ENCODE measurements around the gene XRN1.
"Not testable (repeated sequence)": the region's sequence is repeated elsewhere in the genome, so short reads cannot be mapped to it uniquely, and the experiment has no call there.

The XRN1 gene

DNA sequence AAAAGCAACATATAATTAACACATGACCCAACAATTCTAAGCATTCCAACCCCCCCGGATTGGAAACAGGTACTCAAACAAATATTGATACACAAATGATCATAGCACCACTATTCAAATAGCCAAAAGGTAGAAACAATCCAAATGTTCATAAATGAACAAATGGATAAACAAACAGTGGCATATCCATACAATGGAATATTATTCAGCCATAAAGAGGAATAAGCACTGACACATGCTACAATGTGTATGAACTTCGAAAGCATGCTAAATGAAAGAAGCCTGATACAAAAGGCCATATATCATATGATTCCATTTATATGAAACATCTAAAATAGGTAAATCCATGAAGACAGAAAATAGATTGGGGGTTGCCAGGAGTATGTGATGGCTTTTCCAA, 62.8 kb downstream of the XRN1 start:
- Histone ChIP-seq H3K9me3 (ENCODE audit: control insufficient read depth, low read length) (no peaks in the 10 kb centered on the region), H3K36me3 (ENCODE audit: control insufficient read depth, insufficient read depth, low read length) (peaks cover 39% of the 10 kb centered on the region), H3K27me3 (replicated peaks; ENCODE audit: control insufficient read depth, insufficient read depth, low read length, poor library complexity, severe bottlenecking) (no peaks in the 10 kb centered on the region), H3K4me3 (ENCODE audit: insufficient read depth, low read depth, low read length, poor library complexity, severe bottlenecking) (no peak overlapping the region), H3K4me1 (ENCODE audit: control insufficient read depth, insufficient read depth, low read length, poor library complexity, severe bottlenecking) (no peaks in the 10 kb centered on the region), H3K27ac (ENCODE audit: insufficient read depth, low read length, poor library complexity, severe bottlenecking) (no peak overlapping the region)
- no peak for DNase-seq

DNA sequence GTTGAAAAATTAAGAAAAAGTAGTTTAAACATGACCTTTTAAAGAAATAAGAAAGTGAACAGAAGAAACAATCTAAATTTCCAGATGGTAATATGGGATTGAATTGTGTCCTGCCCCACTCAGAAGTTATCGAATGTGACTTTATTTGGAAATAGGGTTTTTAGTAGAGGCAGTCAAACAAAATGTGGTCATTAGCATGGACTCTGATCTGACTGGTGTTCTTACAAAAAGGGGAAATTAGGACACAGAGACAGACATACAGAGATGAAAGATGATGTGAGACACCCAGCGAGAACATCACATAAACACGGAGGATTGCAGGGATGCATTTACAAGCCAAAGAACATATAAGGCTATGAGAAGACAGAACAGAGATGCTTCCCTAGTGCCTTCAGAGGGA, 73.2 kb downstream of the XRN1 start:
- Histone ChIP-seq H3K27ac (ENCODE audit: insufficient read depth, low read length, poor library complexity, severe bottlenecking) (no peak overlapping the region), H3K9me3 (ENCODE audit: control insufficient read depth, low read length) (no peaks in the 10 kb centered on the region), H3K4me1 (ENCODE audit: control insufficient read depth, insufficient read depth, low read length, poor library complexity, severe bottlenecking) (no peaks in the 10 kb centered on the region), H3K36me3 (ENCODE audit: control insufficient read depth, insufficient read depth, low read length) (peaks cover 35% of the 10 kb centered on the region), H3K27me3 (replicated peaks; ENCODE audit: control insufficient read depth, insufficient read depth, low read length, poor library complexity, severe bottlenecking) (no peaks in the 10 kb centered on the region), H3K4me3 (ENCODE audit: insufficient read depth, low read depth, low read length, poor library complexity, severe bottlenecking) (no peak overlapping the region)
- no peak for DNase-seq

DNA sequence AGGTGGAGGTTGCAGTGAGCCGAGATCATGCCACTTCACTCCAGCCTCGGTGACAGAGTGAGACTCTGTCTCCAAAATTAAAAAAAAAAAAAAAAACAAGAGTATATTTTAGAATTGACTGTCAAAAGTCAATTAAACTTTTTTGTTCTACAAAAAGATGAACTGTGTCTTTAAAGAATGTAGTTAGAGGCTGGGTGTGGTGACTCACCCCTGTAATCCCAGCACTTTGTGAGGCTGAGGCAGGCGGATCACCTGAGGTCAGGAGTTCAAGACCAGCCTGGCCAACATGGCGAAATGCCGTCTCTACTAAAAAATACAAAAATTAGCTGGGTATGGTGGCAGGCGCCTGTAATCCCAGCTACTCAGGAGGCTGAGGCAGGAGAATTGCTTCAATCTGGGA, 78.3 kb downstream of the XRN1 start:
- H3K4me1 ChIP-seq (ENCODE audit: control insufficient read depth, insufficient read depth, low read length, poor library complexity, severe bottlenecking); H3K27ac ChIP-seq (ENCODE audit: insufficient read depth, low read length, poor library complexity, severe bottlenecking); H3K9me3 ChIP-seq (ENCODE audit: control insufficient read depth, low read length); DNase-seq; H3K27me3 ChIP-seq (replicated peaks; ENCODE audit: control insufficient read depth, insufficient read depth, low read length, poor library complexity, severe bottlenecking); H3K4me3 ChIP-seq (ENCODE audit: insufficient read depth, low read depth, low read length, poor library complexity, severe bottlenecking): not testable (repeated sequence)
- peaks cover 28% of the 10 kb centered on the region for H3K36me3 ChIP-seq (ENCODE audit: control insufficient read depth, insufficient read depth, low read length)

DNA sequence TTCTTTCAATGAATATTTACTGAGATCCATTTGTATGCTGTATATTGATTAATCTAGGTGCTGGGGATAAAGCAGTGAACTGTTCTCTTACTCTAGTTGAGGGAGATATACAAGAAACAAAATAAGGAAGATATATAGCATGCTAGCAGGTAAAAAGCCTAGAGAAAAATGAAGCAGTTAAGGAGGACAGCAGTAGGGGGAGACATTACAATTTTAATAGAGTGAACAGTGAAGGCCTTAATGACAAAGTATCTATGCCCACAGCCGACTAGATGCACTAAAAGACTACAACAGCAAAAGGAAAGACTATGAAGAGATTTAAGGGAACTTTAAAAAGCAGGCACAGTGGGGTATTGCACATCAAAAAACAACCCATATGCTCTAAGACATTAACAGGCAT, 81.4 kb downstream of the XRN1 start:
- no peak for DNase-seq
- no peaks in the 10 kb centered on the region for H3K27me3 ChIP-seq (replicated peaks; ENCODE audit: control insufficient read depth, insufficient read depth, low read length, poor library complexity, severe bottlenecking)
- no peak overlapping the region for H3K4me3 ChIP-seq (ENCODE audit: insufficient read depth, low read depth, low read length, poor library complexity, severe bottlenecking)
- peaks cover 42% of the 10 kb centered on the region for H3K36me3 ChIP-seq (ENCODE audit: control insufficient read depth, insufficient read depth, low read length)
- no peaks in the 10 kb centered on the region for H3K4me1 ChIP-seq (ENCODE audit: control insufficient read depth, insufficient read depth, low read length, poor library complexity, severe bottlenecking)
- no peak overlapping the region for H3K27ac ChIP-seq (ENCODE audit: insufficient read depth, low read length, poor library complexity, severe bottlenecking)
- no peaks in the 10 kb centered on the region for H3K9me3 ChIP-seq (ENCODE audit: control insufficient read depth, low read length)

DNA sequence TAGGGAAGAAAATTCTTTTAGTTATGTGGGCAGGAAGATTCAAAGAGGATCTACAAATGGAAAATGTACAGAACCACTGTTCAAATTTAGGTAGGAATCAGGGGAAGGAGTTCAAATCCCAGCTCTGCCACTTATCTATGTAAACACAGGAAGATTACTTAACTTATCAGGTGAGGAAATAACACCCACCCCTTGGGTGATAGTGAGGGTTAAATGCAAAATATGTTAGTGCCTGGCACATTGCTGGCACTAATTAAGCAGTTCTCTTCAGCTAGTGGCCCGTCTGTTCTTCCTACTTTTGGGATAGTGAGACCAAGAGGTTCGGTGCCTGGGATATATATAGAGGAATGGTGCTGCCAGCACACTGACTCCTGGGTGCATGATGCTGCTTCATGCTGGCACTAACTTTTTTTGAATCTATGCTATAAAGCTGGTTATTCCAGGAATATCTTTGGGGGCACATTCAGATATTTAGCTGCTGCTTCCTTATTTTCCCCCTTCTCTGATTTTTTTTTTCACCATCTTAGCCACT, 83.8 kb downstream of the XRN1 start:
- Histone ChIP-seq H3K4me3 (ENCODE audit: insufficient read depth, low read depth, low read length, poor library complexity, severe bottlenecking) (no peak overlapping the region), H3K4me1 (ENCODE audit: control insufficient read depth, insufficient read depth, low read length, poor library complexity, severe bottlenecking) (no peaks in the 10 kb centered on the region), H3K36me3 (ENCODE audit: control insufficient read depth, insufficient read depth, low read length) (peaks cover 43% of the 10 kb centered on the region)

DNA sequence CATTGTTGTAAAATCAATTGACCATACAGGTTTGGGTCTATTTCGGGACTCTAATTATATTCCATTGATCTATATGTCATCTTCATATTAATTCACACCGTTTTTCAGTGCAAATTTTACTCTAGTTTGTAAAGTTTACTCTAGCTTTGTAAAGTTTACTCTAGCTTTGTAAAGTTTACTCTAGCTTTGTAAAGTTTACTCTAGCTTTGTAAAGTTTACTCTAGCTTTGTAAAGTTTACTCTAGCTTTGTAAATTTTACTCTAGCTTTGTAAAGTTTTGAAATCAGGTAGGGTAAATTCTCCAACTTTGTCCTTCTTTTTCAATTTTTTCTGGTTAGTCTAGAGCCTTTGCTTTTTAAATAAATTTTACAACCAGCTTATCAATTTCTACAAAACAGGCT, 84.4 kb downstream of the XRN1 start:
- H3K27me3 ChIP-seq (replicated peaks; ENCODE audit: control insufficient read depth, insufficient read depth, low read length, poor library complexity, severe bottlenecking); DNase-seq; H3K9me3 ChIP-seq (ENCODE audit: control insufficient read depth, low read length); H3K4me1 ChIP-seq (ENCODE audit: control insufficient read depth, insufficient read depth, low read length, poor library complexity, severe bottlenecking); H3K27ac ChIP-seq (ENCODE audit: insufficient read depth, low read length, poor library complexity, severe bottlenecking); H3K4me3 ChIP-seq (ENCODE audit: insufficient read depth, low read depth, low read length, poor library complexity, severe bottlenecking): not testable (repeated sequence)
- H3K36me3 ChIP-seq (ENCODE audit: control insufficient read depth, insufficient read depth, low read length) = peaks cover 42% of the 10 kb centered on the region

More for the DNA sequence above, 83.8 kb downstream of the XRN1 start:
- no peak for DNase-seq
- Histone ChIP-seq H3K27me3 (replicated peaks; ENCODE audit: control insufficient read depth, insufficient read depth, low read length, poor library complexity, severe bottlenecking) (no peaks in the 10 kb centered on the region), H3K9me3 (ENCODE audit: control insufficient read depth, low read length) (no peaks in the 10 kb centered on the region), H3K27ac (ENCODE audit: insufficient read depth, low read length, poor library complexity, severe bottlenecking) (no peak overlapping the region)

DNA sequence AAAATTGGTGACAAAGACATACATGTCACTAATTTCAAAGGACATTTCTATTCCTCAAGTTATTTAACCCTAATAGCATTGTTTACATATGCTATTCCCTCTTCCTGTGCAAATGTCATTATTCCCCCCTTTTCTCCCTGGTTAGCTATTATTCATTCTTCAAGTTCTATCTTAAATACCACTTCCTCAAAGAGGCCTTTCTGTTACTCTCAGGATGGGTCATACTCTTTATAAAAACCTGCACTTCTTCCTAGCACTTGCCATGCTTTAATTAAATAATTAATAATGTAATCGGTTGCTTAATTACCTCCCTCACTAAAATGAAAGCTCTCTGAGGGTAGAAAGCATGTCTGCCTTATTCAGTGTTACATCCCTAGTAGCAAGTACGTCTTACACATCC, 88.5 kb downstream of the XRN1 start:
- H3K36me3 ChIP-seq (ENCODE audit: control insufficient read depth, insufficient read depth, low read length) = peaks cover 69% of the 10 kb centered on the region
- no peaks in the 10 kb centered on the region for H3K4me1 ChIP-seq (ENCODE audit: control insufficient read depth, insufficient read depth, low read length, poor library complexity, severe bottlenecking)
- no peaks in the 10 kb centered on the region for H3K27me3 ChIP-seq (replicated peaks; ENCODE audit: control insufficient read depth, insufficient read depth, low read length, poor library complexity, severe bottlenecking)
- no peak for DNase-seq
- H3K27ac ChIP-seq (ENCODE audit: insufficient read depth, low read length, poor library complexity, severe bottlenecking) = no peak overlapping the region
- no peaks in the 10 kb centered on the region for H3K9me3 ChIP-seq (ENCODE audit: control insufficient read depth, low read length)
- H3K4me3 ChIP-seq (ENCODE audit: insufficient read depth, low read depth, low read length, poor library complexity, severe bottlenecking) = no peak overlapping the region

DNA sequence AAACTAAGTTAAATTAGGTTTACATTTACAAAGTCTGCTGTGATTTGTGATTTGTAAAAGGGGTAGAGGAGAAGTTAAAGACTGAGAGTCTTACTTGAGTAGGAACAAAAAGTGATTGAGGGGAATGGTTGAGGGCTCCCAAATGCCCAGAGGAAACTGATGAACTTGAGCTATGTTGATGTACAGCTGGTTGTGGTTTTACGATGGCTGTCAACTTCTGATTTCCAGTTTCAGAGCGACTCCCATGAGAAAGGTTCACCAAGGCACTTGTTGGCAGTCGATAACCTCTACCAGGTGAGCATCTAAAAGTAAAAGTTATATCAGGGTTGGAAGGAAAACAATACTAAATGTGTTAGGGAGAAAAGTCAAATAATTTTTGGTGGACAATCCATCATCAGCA, 91.0 kb downstream of the XRN1 start:
- Histone ChIP-seq H3K4me1 (ENCODE audit: control insufficient read depth, insufficient read depth, low read length, poor library complexity, severe bottlenecking) (no peaks in the 10 kb centered on the region), H3K27me3 (replicated peaks; ENCODE audit: control insufficient read depth, insufficient read depth, low read length, poor library complexity, severe bottlenecking) (no peaks in the 10 kb centered on the region), H3K4me3 (ENCODE audit: insufficient read depth, low read depth, low read length, poor library complexity, severe bottlenecking) (no peak overlapping the region), H3K9me3 (ENCODE audit: control insufficient read depth, low read length) (no peaks in the 10 kb centered on the region), H3K27ac (ENCODE audit: insufficient read depth, low read length, poor library complexity, severe bottlenecking) (no peak overlapping the region), H3K36me3 (ENCODE audit: control insufficient read depth, insufficient read depth, low read length) (peaks cover 70% of the 10 kb centered on the region)
- no peak for DNase-seq

DNA sequence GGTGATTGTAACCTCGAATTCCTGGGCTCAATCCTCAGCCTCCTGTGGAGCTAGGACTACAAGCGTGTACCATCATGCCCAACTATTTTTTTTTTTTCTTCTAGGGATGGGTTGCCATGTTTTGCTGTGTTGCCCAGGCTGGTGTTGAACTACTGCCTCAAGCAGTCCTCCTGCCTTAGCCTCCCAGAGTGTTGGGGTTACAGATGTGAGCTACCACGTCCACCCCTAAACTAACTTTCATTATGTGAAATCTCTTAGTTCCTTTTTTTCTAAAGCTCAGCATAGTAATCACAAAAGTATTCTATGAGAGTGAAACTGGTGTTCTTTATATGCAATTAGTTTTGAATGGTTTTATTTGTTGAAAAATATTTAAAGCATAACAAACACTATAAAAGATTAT, 92.1 kb downstream of the XRN1 start:
- Histone ChIP-seq H3K27me3 (replicated peaks; ENCODE audit: control insufficient read depth, insufficient read depth, low read length, poor library complexity, severe bottlenecking) (no peaks in the 10 kb centered on the region), H3K9me3 (ENCODE audit: control insufficient read depth, low read length) (no peaks in the 10 kb centered on the region), H3K4me1 (ENCODE audit: control insufficient read depth, insufficient read depth, low read length, poor library complexity, severe bottlenecking) (no peaks in the 10 kb centered on the region), H3K36me3 (ENCODE audit: control insufficient read depth, insufficient read depth, low read length) (peaks cover 72% of the 10 kb centered on the region), H3K27ac (ENCODE audit: insufficient read depth, low read length, poor library complexity, severe bottlenecking) (no peak overlapping the region), H3K4me3 (ENCODE audit: insufficient read depth, low read depth, low read length, poor library complexity, severe bottlenecking) (no peak overlapping the region)
- DNase-seq = no peak

DNA sequence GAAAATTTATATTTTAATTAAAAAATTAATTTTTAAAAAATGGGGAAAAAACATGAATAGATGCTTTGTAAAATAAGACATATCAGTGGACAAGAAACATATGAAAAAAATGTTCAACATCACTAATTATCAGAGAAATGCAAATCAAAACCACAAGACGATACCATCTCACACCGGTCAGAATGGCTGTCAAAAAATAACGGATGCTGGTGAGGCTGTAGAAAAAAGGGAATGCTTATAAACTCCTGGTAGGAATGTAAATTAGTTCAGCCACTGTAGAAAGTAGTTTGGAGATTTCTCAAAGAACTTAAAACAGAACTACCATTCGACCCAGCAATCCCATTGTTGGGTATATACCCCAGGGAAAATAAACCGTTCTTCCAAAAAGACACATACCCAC, 93.8 kb downstream of the XRN1 start:
- Histone ChIP-seq H3K4me3 (ENCODE audit: insufficient read depth, low read depth, low read length, poor library complexity, severe bottlenecking) (no peak overlapping the region), H3K9me3 (ENCODE audit: control insufficient read depth, low read length) (no peaks in the 10 kb centered on the region), H3K27me3 (replicated peaks; ENCODE audit: control insufficient read depth, insufficient read depth, low read length, poor library complexity, severe bottlenecking) (no peaks in the 10 kb centered on the region), H3K27ac (ENCODE audit: insufficient read depth, low read length, poor library complexity, severe bottlenecking) (no peak overlapping the region), H3K36me3 (ENCODE audit: control insufficient read depth, insufficient read depth, low read length) (peaks cover 75% of the 10 kb centered on the region), H3K4me1 (ENCODE audit: control insufficient read depth, insufficient read depth, low read length, poor library complexity, severe bottlenecking) (no peaks in the 10 kb centered on the region)
- no peak for DNase-seq

DNA sequence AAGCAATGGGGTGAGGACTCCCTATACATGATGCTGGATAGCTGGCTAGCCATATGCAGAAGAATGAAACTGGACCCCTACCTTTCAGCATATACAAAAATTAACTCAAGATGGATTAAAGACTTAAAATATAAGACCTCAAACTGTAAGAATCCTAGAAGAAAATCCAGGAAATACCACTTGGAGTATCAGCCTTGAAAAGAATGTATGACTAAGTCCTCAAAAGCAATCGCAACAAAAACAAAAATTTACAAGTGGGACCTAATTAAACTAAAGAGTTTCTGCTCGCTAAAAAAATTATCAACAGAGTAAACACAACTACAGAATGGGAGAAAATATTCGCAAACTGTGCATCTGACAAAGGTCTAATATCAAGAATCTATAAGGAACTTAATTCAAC, 94.3 kb downstream of the XRN1 start:
- DNase-seq = no peak
- Histone ChIP-seq H3K4me1 (ENCODE audit: control insufficient read depth, insufficient read depth, low read length, poor library complexity, severe bottlenecking) (no peaks in the 10 kb centered on the region), H3K4me3 (ENCODE audit: insufficient read depth, low read depth, low read length, poor library complexity, severe bottlenecking) (no peak overlapping the region), H3K27ac (ENCODE audit: insufficient read depth, low read length, poor library complexity, severe bottlenecking) (no peak overlapping the region), H3K9me3 (ENCODE audit: control insufficient read depth, low read length) (no peaks in the 10 kb centered on the region), H3K27me3 (replicated peaks; ENCODE audit: control insufficient read depth, insufficient read depth, low read length, poor library complexity, severe bottlenecking) (no peaks in the 10 kb centered on the region), H3K36me3 (ENCODE audit: control insufficient read depth, insufficient read depth, low read length) (peaks cover 74% of the 10 kb centered on the region)
